Activated CD8-positive, alpha-beta memory T cell treated with anti-CD3 and anti-CD28 coated beads, Interleukin-2, amount 50 U/mL, for 4 hours (primary cell): ENCODE data around the gene SRPRB.

Experiments used
- DNase-seq: peaks from one replicate; pipeline ENCODE4 v3.0.0-alpha.2; 2020

The SRPRB gene

DNA sequence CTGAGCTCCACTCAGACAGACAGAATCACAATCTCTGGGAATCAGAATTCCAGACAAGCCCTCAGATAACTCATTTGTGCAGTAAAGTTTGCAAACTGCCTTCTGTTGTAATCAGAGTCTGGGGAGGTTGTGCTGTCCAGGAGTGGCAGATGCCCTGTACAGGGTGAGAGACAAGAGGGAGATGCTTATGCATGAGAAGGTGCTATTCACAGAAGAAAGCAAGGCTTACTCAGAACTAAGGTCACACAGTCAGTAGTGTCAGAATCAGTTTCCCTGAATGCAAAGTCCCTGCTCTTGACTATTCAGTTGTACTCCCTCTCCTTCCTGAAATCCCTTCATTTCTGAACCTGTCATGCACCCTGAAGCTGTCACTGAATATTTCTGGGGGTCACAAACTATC lies 43.7 kb downstream of the SRPRB start:
- DNase-seq, result no peak

DNA sequence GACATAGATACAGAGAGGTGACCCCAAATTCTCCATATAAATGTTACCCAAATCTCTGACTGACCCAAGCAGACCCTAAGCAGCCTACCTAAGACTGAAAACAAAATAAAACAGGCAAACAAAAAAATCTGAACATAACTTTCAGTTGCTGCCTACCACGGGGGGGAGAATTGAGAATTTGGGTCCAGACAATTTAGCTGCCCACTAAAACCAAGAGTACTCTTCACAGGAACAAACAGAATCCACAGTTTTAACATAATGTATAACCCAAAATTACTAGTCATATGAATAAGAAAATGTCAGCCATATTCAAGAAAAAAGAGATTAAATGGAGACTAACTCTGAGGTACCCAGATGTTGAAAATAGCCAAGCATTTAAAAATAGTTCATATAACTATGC lies 44.4 kb downstream of the SRPRB start:
- no peak for DNase-seq

DNA sequence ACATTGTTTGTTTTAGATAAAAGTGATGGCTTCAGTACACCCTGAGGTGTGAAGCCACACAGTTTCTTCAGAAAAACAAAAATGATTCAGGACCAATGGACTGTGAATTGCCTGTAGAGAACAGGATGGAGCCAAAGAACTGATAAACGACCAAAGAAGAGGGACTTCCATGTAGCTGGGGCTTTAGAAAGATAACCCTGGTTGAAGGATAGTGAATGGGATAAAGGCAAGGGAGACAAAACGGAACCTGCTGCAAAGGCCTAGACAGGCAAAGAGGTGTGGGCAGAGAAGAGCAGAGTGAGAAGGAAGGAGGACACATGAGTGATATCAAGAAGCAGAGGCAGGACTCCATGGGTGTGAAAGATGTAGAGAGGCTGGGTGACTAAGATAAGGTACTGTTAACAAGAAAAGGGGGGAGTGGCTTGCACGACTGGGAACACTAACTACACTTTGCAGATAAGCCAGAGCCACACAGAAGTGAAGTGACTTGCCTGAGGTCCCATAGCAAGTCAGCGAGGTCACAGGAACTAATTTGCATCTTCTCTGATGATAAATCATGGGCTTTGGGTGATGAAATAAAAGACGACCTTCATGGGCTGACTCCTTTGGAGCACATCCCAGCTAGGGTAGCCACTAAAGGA lies 45.8 kb downstream of the SRPRB start:
- no peak for DNase-seq

DNA sequence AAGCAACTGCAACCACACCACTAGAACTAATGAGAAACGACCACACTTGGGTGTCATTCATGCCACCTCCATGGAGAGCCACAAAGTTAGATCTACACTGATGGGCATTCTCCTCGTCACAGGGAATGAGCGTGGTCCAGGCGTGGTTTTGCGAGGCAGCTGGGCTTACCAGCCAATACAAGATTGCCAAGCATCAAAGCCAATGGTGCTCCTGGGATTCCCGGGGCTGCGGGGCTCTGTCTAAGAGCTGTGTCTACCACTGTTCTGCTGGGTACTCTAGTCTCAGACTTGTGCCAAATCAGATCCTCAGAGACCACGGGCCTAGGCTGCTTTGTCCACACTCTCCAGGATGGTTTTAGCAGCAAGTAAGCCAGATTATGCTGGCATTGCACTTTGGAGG lies 46.3 kb downstream of the SRPRB start:
- DNase-seq, result no peak

DNA sequence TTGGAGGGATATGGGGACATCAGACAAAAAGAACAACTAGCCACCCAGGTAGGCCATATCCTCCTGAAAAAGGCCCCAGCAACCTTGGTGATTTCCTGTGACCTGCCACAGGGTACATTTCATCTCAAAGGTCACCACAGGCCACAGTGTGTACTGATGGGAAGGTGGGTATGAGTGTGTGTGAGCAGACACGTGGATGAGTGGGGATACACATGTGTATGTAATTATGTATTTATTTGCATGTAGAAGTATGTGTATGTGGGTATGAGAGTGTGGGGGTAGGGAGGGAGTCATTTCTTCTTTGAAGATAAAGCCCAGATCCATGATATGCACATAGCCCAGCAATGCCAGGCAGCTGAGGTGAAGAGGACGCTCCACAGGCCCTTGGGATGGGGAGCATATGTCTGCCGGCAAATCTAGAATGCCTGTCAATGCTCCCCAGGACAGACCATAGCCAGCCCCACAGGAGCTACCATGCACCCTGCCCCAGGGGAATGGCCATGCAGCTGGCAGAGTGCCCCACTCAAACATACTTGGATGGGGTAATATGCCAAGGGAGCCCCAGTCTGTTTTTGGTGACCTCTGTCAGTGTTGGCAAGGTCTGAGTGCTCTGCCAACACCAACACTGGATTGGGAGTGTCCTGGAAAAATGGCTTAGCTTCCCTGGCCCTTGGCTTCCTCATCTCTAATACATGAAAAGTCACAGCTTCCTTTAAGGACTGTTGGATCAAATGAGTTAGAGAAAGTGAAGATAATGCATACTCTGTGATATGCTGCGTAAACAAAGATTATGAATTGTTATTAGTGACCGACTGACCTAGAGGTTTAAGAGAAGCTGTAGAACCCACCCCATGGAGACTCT lies 47.7 kb downstream of the SRPRB start:
- no peak for DNase-seq

DNA sequence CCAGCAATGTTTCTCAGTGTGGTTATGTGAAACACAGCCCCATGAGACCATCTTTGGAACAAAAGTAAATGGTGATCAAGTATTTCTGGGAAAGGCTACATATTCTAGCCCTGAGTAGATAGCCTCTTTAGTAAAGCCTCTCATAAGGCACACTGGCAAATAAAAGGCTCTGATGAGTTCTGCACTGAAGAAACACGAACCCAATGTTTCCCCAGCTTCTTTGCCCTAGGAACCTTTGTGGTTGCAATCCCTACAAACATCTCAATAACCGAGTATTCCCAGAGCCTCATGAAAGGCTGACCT lies 48.3 kb downstream of the SRPRB start:
- DNase-seq, result no peak

DNA sequence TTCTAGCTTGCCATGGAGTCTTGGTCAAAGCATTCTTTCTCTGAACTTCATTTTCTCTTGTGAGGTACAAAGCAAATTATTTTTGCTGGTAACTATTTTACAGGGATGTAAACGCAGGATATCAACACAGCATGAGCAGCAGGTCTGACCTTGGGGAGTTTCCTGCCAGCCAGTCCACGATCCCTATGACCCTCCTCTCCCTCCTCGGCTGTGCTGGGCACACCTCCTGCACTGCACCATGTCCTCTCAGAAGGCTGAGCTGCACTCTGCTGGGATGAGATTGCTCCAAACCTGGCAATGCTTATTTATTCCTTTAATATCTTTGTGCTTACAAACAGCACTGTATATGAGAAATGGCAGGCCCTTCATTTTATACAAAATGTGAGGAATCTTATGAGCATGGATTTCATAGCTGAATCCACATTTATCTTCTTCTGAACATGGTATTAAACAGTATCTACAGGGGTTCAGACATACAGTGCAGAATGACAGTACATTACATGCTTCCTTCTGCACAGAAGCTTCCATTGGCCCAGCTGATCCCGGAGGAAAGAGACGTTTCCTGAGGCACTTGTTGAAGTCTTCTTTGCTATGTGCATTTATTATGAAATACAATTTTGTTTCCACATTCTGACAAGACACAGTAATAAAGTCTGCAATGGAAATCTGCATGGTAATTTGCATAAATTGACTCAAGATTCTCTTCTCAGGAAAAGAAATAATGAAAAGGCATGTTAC lies 48.8 kb downstream of the SRPRB start:
- DNase-seq, result no peak

DNA sequence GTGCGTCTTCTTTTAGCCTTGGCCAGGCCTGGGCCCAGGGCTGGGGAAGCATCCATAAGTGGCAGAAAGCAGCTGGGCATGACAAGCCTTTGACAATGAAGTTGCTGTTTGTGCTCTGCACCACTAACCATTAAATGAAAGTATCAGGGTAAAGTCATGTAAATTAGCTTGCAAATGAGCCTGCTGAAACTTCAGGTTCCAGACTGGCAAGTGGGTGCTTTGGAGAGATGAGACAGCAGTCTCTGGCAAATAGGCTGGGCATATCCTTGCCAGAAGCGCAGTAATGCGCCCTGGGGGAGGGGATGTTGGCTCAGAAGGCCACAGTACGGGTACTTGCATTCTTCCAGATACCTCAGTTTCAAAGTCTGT lies 49.4 kb downstream of the SRPRB start:
- DNase-seq, result no peak

DNA sequence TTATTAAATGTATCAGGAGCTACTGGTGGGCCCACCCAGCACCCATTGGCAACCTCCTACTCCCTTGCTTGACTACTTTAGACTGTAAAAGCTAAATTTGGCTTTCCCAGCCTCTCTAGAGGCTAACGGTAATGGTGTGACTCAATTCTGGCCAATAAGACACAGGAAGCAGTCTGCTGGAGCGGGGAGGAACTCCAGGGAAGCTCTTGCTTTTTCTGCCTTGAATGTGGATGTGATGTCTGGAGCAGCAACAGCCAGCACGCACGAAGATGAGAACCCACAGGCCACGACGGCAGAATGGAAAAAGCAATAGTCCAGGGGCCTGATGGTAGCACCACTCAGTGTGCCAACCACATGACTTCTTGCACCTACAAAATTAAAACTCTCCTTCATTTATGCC lies 50.2 kb downstream of the SRPRB start:
- no peak for DNase-seq

DNA sequence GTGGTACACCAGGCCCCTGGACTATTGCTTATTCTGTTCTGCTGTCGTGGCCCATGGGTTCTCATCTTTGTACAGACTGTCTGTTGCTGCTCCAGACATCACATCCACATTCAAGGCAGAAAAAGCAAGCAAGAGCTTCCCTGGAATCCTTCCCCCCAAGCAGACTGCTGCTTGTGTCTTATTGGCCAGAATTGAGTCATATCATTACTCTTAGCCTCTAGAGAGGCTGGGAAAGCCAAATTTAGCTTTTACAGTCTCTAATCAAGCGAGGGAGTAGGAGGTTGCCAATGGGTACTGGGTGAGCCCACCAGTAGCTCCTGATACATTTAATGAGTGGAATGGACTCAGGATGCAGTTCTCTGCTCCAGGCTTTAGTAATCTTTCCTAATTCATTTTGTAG lies 50.7 kb downstream of the SRPRB start:
- DNase-seq, result no peak

DNA sequence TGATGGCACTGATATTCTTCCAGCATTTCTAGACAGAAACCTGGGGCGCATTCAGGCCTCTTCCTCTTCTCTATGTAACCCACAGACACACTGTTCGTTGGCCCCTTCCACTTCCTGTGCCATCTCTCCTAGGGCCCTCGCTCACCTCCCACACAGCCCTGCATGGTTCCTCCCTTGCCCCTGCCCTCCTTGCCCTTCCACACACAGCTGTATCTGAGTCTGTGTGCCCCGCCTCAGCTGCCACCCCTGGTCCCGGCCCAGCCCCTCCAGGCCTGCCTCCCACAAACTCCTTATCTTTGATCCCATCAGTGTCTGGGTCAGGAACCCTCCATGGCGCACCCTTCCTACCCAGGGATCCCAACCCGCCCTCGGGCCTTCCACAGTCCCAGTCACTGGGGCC lies 52.2 kb downstream of the SRPRB start:
- no peak for DNase-seq

DNA sequence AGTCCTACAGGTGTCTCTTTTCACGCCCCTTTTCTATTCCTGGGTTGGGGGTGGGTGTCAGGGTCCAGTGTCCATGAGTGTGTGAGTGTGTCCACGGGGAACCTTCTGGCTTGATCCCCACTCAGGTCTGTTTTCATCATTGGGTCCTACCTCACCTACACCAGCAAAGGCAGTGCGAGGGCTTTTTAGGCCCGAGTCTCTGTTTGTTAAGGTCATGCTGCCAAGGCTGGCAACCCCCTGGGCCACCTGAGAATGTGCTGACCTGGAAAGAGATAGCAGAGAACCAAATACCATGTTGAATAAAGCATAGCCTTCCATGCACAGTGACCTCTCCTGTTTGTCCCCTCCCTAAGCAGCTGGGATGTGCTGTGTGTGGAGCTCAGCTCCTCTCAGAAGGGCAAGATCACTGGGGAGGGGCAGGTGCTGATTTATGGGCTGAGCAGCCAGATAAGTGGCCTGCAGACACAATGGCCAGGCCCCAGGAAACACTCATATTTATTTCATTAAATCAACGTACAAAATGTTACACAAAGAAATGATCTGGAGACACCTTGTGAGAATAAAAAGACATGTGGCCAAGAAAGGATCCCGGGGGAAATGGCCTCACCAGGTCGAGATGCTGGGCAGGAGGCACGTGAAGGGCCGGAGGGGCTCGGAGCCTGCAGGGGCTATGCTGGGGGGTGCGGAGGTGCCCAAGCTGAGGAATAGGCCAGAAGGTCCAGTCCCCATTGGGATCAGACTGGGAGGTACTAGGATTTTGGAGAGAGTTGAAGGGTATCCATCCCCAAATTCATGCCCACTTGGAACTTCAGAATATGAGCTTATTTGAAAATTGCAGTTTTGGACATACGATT lies 54.0 kb downstream of the SRPRB start:
- DNase-seq, result no peak

DNA sequence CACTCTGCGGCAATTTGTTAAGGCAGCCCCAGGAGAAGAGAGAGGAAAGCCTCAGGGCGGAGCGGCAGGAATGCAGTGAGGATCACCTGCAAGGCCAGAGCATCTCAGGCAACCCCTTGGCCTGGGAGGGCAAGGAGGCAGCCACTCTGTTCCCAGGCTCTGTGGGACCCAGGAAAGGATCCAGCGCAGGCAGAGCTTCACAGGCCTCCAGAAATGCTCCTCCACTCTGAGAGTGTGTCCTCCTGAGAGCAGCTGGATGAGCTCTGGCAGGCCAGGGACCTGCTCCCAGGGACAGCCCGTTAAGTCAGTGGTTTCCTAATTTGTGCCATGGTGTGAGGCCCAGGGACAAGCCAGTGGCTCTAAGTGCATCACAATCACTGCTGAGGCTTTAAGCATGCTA lies 54.9 kb downstream of the SRPRB start:
- DNase-seq, result no peak

DNA sequence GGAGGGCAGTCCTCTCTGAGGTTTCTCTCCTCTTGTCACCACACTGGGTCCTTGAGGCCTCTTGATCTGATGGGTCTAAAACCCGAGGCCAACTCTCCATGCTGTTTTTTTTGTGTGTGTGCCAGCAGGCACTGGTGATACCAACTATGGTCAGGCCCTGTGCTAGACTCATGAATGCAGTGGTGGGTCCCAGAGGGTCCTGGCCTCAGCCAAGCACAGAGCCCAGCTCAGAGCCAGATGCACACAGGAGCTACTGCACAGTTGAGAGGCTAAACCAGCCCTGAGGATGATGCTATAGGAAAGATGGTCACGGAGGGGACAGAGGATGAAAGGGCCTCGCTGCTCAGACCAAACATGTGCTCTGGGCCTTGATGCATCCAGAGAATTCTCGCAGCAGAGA lies 56.5 kb downstream of the SRPRB start:
- DNase-seq, result no peak

DNA sequence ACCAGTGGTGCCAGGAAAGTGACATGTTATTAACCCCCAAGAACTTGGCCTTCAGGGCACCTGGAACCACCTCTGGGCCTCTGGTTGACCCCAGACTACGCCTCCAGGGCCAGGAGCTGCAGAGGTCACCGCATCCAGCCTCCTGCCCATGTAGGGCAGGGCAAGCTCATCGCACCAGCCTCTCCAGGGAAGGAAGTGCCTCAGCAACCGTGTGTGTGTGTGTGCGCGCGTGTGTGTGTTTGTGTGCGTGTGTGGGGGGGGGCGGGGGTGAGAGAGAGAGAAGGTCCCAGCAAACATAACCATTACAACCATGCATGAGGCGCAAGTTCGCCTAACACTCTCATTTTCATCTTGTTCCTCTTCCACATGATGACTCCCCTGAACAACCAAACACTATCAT lies 58.3 kb downstream of the SRPRB start:
- no peak for DNase-seq

DNA sequence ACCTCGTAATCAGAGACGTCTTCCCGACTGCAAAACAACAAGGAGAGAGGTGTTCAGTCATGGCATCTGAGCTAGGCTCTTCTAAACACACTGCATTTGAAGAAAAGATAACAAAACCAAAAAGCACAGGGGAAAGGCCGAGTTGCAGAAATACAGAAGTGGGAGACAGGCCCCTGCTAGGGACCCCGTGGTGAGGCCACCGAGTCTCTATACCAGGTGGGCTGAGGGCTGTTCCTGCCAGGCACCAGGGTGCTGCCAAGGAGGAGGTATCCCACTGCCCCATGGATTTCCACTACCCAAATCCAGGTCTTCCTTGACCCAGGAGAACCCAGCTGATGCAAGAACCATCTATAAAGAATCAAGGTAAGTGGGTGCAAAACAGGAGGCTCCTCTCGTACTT lies 59.0 kb downstream of the SRPRB start:
- no peak for DNase-seq

DNA sequence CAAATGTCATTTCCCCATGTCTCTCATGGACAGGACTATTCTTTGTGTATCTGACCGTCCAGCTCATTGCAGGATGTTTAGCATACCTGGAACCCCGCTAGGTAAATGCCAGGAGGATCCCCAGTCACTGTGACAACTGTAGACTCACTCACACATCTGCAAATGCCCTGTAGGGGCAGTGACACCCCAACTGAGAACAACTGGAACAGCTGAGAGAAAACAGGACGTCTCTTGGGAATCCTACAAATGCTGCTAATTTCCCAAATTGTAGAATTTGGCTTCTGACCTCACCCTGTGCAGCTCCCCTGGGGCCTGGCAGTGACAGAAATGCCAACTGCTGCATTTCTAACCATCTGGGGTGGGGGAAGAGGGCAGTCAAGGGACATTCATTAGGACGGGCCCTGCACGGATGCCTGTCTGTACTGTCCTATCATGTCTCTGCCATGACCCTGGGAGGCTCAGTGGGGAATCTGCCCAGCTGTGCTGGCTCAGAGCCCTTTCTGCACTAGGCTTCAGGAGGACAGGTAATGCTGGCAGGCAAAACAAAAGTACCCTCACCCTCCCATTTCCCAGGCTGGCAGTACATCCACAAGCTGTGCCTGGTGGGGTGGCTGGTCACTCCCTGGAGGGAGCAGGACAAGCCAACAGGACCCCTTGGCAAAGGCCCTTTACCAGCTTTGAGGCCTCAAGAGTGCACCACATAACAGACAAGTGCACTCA lies 59.7 kb downstream of the SRPRB start:
- DNase-seq, result no peak

DNA sequence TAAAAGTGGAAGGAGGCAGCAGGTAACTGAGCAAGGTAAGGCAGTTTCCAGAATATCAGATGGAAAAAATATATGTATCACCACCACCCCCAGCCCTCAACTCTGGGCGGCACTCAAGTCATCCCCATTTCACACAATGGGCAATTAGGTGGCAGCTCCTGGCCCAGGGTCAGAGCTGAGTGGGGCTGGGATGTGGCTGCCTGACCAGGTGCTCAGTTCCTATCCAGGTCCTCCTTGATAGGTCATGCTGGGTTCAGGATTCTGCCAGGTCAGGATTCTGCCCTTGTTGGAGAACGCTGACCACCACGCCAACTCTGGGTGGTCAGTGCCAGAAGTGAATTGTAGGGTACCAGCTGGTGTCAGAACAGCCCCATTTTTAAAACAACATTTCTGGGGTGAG lies 60.5 kb downstream of the SRPRB start:
- no peak for DNase-seq

DNA sequence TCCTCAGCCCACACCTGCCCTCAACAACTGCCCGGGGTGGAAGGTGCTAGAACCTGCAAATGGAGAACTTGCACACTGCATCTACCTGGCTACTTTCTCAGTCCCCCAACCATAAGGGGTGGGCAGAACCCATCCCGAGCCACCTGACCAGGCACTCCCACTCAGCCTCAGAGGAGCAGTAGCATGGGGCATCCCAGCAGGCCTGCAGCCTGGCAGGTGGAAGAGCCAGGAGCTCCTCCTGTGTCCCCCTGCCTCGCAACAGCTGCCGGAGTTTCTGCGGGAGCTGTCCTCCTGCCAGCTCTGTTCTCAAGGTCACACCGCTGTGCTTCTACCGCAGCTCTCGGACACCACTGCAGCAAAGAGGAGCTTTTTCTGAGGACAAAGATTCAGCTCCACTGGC lies 62.6 kb downstream of the SRPRB start:
- DNase-seq, result no peak

DNA sequence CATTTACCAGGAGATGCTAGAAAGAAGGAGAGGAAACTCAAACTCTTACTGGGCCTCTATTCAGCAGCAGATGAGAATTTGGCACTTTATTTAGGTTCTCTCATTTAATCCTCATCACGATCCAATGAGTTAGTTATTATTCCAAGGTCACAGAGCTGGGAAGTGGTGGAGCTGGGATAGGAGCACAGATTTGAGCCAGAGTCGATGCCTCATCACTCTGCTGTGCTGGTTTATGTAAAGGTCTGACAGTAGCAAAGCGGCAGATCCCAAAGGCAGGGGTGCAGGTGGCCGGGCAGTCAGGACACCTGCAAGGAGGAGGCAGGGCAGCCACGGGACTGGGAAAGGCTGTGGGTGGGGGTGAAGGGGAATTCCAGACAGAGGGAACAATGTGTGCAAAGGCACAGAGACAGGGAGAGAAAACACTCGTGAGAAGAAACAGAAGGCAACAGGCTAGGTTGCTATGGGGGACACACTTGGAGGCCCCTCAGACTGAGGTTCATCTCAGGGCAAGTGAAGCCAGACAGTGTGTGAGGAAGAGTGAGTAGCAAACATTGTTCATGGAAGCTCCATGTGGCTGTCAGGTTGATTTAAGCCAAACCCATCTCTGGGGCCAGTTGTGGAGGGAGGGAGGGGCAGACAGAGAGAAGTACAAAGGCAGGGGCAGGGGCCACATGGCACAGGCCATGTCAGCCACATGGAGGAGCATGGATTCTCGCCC lies 63.3 kb downstream of the SRPRB start:
- no peak for DNase-seq

DNA sequence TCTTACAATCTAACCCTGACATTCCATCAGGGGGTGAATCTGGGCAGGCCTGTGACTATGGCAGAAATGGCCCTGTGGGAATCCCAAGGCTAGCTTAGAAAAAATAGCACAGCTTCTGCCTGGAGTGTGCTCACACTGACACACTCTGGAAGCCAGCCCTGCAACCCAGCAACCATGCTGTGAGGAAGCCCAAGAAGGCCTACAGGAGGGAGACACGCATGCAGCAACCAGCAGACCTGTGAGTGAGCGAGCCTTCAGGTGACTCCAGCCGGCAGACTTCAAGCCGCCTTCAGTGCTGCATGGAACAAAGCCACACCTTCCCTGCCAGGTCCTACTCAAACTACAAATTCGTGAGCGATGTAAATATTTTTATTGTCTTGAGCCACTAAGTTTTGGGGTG lies 64.0 kb downstream of the SRPRB start:
- DNase-seq, result no peak

DNA sequence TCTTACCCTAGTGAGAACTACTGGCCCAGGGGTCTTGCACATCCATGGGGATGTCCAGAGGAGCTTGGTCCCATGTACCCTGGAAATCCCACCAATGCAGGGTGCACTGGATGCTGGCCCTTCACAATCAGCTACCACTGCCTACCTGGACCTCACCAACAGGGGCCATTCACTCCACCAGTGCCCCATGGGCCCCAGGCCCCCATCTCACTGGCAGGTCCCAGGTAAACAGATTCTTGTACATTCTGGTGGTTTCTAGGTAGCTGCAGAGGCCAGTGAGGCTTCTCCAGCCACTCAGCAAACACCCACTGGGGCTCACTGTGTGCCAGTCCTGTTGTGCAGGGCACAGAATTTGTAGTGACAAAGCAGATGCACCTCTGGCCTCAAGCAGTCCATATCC lies 65.2 kb downstream of the SRPRB start:
- no peak for DNase-seq
